Measurements from ENCODE around the gene IGSF9.

DNA sequence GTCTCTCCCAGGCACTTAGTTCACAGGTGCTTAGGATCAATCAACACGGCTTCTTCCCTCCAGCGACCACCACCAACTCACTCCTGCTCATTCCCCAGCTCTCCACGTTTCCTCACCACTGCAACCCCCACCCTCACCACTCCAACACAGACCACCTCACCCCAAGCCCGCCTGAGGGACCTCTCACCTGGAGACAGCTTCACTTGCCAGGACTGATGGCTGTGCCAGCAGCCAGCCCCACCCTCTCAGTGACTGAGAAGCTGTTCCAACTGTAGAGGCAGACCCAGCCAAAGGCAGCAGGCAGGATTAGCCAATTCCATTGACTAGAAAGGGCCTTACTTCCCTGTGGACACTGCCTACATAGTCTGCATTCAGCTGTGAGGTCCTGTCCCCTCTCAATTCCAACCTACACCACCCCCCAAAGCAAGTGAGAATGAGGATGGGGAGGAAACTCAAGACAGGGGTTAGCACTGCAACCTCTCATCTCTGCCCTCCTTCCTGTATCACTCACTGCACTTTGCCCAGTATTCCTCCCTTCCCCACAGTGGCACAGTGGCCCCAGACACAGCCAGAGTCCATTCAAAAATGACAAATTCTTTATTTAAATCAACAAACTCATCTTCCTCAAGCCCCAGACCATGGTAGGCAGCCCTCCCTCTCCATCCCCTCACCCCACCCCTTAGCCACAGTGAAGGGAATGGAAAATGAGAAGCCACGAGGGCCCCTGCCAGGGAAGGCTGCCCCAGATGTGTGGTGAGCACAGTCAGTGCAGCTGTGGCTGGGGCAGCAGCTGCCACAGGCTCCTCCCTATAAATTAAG lies 27.7 kb downstream of the IGSF9 start:
- TF ChIP-seq, protein P1, sequence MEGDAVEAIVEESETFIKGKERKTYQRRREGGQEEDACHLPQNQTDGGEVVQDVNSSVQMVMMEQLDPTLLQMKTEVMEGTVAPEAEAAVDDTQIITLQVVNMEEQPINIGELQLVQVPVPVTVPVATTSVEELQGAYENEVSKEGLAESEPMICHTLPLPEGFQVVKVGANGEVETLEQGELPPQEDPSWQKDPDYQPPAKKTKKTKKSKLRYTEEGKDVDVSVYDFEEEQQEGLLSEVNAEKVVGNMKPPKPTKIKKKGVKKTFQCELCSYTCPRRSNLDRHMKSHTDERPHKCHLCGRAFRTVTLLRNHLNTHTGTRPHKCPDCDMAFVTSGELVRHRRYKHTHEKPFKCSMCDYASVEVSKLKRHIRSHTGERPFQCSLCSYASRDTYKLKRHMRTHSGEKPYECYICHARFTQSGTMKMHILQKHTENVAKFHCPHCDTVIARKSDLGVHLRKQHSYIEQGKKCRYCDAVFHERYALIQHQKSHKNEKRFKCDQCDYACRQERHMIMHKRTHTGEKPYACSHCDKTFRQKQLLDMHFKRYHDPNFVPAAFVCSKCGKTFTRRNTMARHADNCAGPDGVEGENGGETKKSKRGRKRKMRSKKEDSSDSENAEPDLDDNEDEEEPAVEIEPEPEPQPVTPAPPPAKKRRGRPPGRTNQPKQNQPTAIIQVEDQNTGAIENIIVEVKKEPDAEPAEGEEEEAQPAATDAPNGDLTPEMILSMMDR (conservative IDR thresholded peaks at IDR 0.05; ENCODE audit: low read length), result no peak
- no peak for TF ChIP-seq EZH2phosphoT487 (IDR thresholded peaks at IDR 0.05; ENCODE audit: borderline replicate concordance)
